Mesenchymal stem cell (in vitro differentiated cells and primary cell): ENCODE measurements around the gene MYO18B.
A peak's percentile ranks its signal among the peaks of the same experiment; 100 is the strongest.
"Not testable (repeated sequence)": the region's sequence is repeated elsewhere in the genome, so short reads cannot be mapped to it uniquely, and the experiment has no call there.

ENCODE experiments used
- DNase-seq: peaks from one replicate; pipeline ENCODE4 v3.0.0-alpha.2; 2013
- H2AFZ ChIP-seq: one replicate; pipeline ENCODE4 v1.6.1; 2013; ENCODE audit warnings: low read depth, mild to moderate bottlenecking, control low read depth, inconsistent platforms, low read length, moderate library complexity
- H2AK5ac ChIP-seq: 2 replicates; pipeline ENCODE4 v1.6.1; 2013; ENCODE audit warnings: low read length, moderate library complexity, mild to moderate bottlenecking, inconsistent platforms; ENCODE audit not compliant: severe bottlenecking
- H2BK120ac ChIP-seq: one replicate; pipeline ENCODE4 v1.6.1; 2013; ENCODE audit warnings: low read depth, mild to moderate bottlenecking, inconsistent platforms, low read length, moderate library complexity
- H2BK12ac ChIP-seq, 2 experiments: one replicate each; pipeline ENCODE4 v1.6.1; 2013; ENCODE audit warnings: inconsistent platforms in 2 of 2, low read length in 2 of 2, mild to moderate bottlenecking in 2 of 2, moderate library complexity in 2 of 2, control low read depth in 1 of 2
- H2BK15ac ChIP-seq: one replicate; pipeline ENCODE4 v1.6.1; 2013; ENCODE audit warnings: mild to moderate bottlenecking, low read depth, inconsistent platforms; ENCODE audit not compliant: poor library complexity, severe bottlenecking
- H2BK5ac ChIP-seq: 2 replicates; pipeline ENCODE4 v1.6.1; 2013; ENCODE audit warnings: low read depth, mild to moderate bottlenecking, low read length, control low read depth, inconsistent platforms; ENCODE audit not compliant: poor library complexity, severe bottlenecking
- H3K14ac ChIP-seq, 2 experiments: one replicate each; pipeline ENCODE4 v1.6.1; 2013; ENCODE audit warnings: inconsistent platforms in 2 of 2, low read length in 2 of 2, control low read depth in 1 of 2, mild to moderate bottlenecking in 1 of 2, moderate library complexity in 1 of 2
- H3K18ac ChIP-seq, 2 experiments: one replicate each; pipeline ENCODE4 v1.6.1; 2013; ENCODE audit warnings: inconsistent platforms in 2 of 2, low read length in 2 of 2, control low read depth in 1 of 2, low read depth in 1 of 2, mild to moderate bottlenecking in 1 of 2
- H3K23ac ChIP-seq, 2 experiments: one replicate each; pipeline ENCODE4 v1.6.1; 2013; ENCODE audit warnings: inconsistent platforms in 2 of 2, low read length in 2 of 2, mild to moderate bottlenecking in 2 of 2, moderate library complexity in 2 of 2, control low read depth in 1 of 2
- H3K27ac ChIP-seq: 2 replicates; pipeline ENCODE4 v1.5.1; 2013; ENCODE audit warnings: mild to moderate bottlenecking, moderate library complexity, low read length, control low read depth, inconsistent platforms; ENCODE audit not compliant: poor library complexity, severe bottlenecking
- H3K27me3 ChIP-seq, 2 experiments: 2 replicates each; pipeline versions ENCODE4 v1.6.1 to v1.7.0; 2013; ENCODE audit warnings: low read length in 2 of 2, mild to moderate bottlenecking in 2 of 2, moderate library complexity in 2 of 2, control low read depth in 1 of 2, inconsistent platforms in 1 of 2; ENCODE audit not compliant: control insufficient read depth in 1 of 2, insufficient read depth in 1 of 2
- H3K36me3 ChIP-seq, 2 experiments: 2 replicates each; pipeline versions ENCODE4 v1.6.1 to v1.7.0; 2013; ENCODE audit warnings: low read length in 2 of 2, control low read depth in 1 of 2, inconsistent platforms in 1 of 2, low read depth in 1 of 2, mild to moderate bottlenecking in 1 of 2; ENCODE audit not compliant: insufficient read depth in 2 of 2, control insufficient read depth in 1 of 2
- H3K4ac ChIP-seq, 2 experiments: one replicate each; pipeline ENCODE4 v1.6.1; 2013; ENCODE audit warnings: inconsistent platforms in 2 of 2, low read length in 2 of 2, mild to moderate bottlenecking in 2 of 2, moderate library complexity in 2 of 2, control low read depth in 1 of 2, low read depth in 1 of 2
- H3K4me1 ChIP-seq: 2 replicates; pipeline ENCODE4 v1.6.1; 2013; ENCODE audit warnings: low read depth, low read length, control low read depth; ENCODE audit not compliant: control insufficient read depth, insufficient read depth
- H3K4me2 ChIP-seq: 2 replicates; pipeline ENCODE4 v1.6.1; 2013; ENCODE audit warnings: low read length, mild to moderate bottlenecking, inconsistent platforms; ENCODE audit not compliant: poor library complexity, severe bottlenecking
- H3K4me3 ChIP-seq, 2 experiments: 2 replicates each; pipeline versions ENCODE4 v1.5.1 to v1.7.0; 2013; ENCODE audit warnings: low read length in 2 of 2, mild to moderate bottlenecking in 2 of 2, control low read depth in 1 of 2, low read depth in 1 of 2; ENCODE audit not compliant: insufficient read depth in 1 of 2
- H3K79me1 ChIP-seq: replicated peaks from 2 replicates; pipeline ENCODE4 v1.6.1; 2013; ENCODE audit warnings: mild to moderate bottlenecking, control low read depth, low read length, inconsistent platforms; ENCODE audit not compliant: poor library complexity, severe bottlenecking
- H3K9ac ChIP-seq: 2 replicates; pipeline ENCODE4 v1.7.0; 2013; ENCODE audit warnings: mild to moderate bottlenecking, low read length, moderate library complexity
- H3K9me3 ChIP-seq: 2 replicates; pipeline ENCODE4 v1.7.0; 2013; ENCODE audit warnings: mild to moderate bottlenecking, low read length; ENCODE audit not compliant: control insufficient read depth
- H4K8ac ChIP-seq: one replicate; pipeline ENCODE4 v1.6.1; 2013; ENCODE audit warnings: inconsistent platforms, mild to moderate bottlenecking, low read length, moderate library complexity
- H4K91ac ChIP-seq: one replicate; pipeline ENCODE4 v1.6.1; 2013; ENCODE audit warnings: mild to moderate bottlenecking, low read length, inconsistent platforms
- WGBS: methylation state at CpG from one replicate; pipeline ENCODE4 v1.1.7; 2013; ENCODE audit warnings: mixed read lengths; 5-methylcytosine and 5-hydroxymethylcytosine counted together

The MYO18B gene

GRCh38 chr22:25708430-25708829 is 33.6 kb upstream of the MYO18B start:
- not testable (repeated sequence) for H2BK12ac ChIP-seq, H3K36me3 ChIP-seq, H3K4me1 ChIP-seq, H3K18ac ChIP-seq, H2BK120ac ChIP-seq, H3K9me3 ChIP-seq, H4K8ac ChIP-seq, H3K27ac ChIP-seq, DNase-seq, H3K27me3 ChIP-seq, H3K9ac ChIP-seq, H3K4ac ChIP-seq, H3K4me2 ChIP-seq, H3K23ac ChIP-seq, H3K79me1 ChIP-seq, H3K4me3 ChIP-seq, H2AFZ ChIP-seq, H2BK5ac ChIP-seq, H4K91ac ChIP-seq, H2AK5ac ChIP-seq, H2BK15ac ChIP-seq
- 90% methylated on average over 6 of the region's 6 CpGs for WGBS
- peak overlapping the region in 1 of 2 experiments; percentile 58 for H3K14ac ChIP-seq

DNA sequence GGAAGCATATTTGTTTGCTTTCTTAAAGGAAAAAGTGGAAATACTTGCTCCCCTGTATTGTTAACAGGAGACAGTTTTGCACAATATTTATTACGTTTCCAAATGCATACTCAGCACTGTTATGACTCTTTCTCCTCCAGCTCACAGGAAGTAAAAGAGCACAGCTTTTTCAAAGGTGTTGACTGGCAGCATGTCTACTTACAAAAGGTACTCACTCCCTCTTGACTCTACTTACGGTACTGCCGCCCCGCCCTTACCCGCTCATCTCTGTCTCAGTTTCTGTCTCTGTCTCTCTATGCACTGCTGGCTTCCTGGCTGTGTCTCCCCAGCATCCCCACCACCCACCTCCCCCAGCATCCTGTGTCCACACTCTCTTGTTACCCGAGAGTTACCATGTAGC is 32.2 kb upstream of the MYO18B start:
- WGBS, result 92% methylated on average over 6 of the region's 6 CpGs
- H3K4me1 ChIP-seq, result peaks cover 1% of the 10 kb centered on the region

DNA sequence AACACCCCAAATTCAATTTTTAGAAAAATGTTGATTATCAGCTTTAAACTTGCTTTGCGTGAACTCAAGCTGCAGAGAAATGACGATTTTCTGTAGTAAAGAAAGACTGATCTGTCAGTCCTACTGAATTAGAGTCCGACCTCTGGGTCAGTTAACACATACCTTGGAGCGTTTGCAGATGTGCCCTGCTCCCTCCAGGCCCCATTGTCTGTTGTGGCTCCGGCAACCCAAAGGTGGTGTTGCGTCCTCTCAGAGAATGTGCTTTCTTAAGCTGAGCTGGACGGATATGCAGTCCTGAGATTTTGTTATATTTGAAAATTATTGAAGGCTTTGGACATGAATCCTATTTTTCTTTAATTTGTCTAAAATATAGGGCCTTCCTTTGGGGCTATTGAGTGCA is 31.5 kb upstream of the MYO18B start:
- no peak overlapping the region for H3K9ac ChIP-seq
- H3K23ac ChIP-seq, result no peak overlapping the region
- H2BK15ac ChIP-seq, result no peak overlapping the region
- H3K4ac ChIP-seq, result no peak overlapping the region
- H2BK5ac ChIP-seq, result no peak overlapping the region
- H2BK120ac ChIP-seq, result no peak overlapping the region
- no peak overlapping the region for H3K4me2 ChIP-seq
- no peak for DNase-seq
- no peaks in the 10 kb centered on the region for H3K9me3 ChIP-seq
- no peak overlapping the region for H2BK12ac ChIP-seq
- no peak overlapping the region for H2AFZ ChIP-seq
- H3K27ac ChIP-seq, result no peak overlapping the region
- no peaks in the 10 kb centered on the region for H3K27me3 ChIP-seq
- no peak overlapping the region for H3K14ac ChIP-seq
- H3K36me3 ChIP-seq, result peaks cover 0 to 5% of the 10 kb centered on the region in 2 experiments
- no peak overlapping the region for H3K4me3 ChIP-seq
- peaks cover 1% of the 10 kb centered on the region for H3K4me1 ChIP-seq
- no peak overlapping the region for H4K91ac ChIP-seq
- 85% methylated on average over 7 of the region's 7 CpGs for WGBS
- no peak overlapping the region for H2AK5ac ChIP-seq
- no peak overlapping the region for H4K8ac ChIP-seq
- no peak overlapping the region for H3K18ac ChIP-seq
- no peaks in the 10 kb centered on the region for H3K79me1 ChIP-seq

More for the DNA sequence above, 32.2 kb upstream of the MYO18B start:
- H3K23ac ChIP-seq, result no peak overlapping the region
- H3K4me3 ChIP-seq, result no peak overlapping the region
- no peak overlapping the region for H3K9ac ChIP-seq
- no peak overlapping the region for H2AK5ac ChIP-seq
- no peak overlapping the region for H2BK12ac ChIP-seq
- no peaks in the 10 kb centered on the region for H3K79me1 ChIP-seq
- no peak overlapping the region for H3K4me2 ChIP-seq
- no peak overlapping the region for H2BK5ac ChIP-seq
- H3K14ac ChIP-seq, result no peak overlapping the region
- no peak overlapping the region for H2BK120ac ChIP-seq
- no peak overlapping the region for H4K8ac ChIP-seq
- H3K18ac ChIP-seq, result no peak overlapping the region
- H2AFZ ChIP-seq, result no peak overlapping the region
- no peak overlapping the region for H4K91ac ChIP-seq
- no peak overlapping the region for H3K27ac ChIP-seq
- DNase-seq, result no peak
- H3K9me3 ChIP-seq, result no peaks in the 10 kb centered on the region
- no peak overlapping the region for H3K4ac ChIP-seq
- no peak overlapping the region for H2BK15ac ChIP-seq
- no peaks in the 10 kb centered on the region for H3K27me3 ChIP-seq
- H3K36me3 ChIP-seq, result peaks cover 0 to 5% of the 10 kb centered on the region in 2 experiments

DNA sequence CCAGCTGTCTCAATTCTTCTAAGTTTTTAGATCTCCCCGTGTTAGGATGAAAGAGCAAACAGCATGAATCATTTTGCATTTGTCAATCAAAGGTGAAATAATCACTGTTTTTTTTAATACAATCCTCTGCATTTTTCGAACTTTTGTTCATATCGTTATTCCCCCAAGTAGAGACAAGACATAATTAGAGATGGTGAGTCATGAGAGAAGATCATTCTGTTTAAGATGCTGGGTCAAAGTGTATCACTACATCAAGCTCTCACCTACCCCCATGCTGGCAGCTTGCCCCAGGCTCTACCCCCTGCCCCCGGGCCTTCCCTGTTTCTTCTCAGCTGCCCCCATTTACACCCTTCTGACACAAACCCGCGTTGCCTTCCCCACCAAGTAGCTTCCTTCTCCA is 30.5 kb upstream of the MYO18B start:
- H3K27ac ChIP-seq, result no peak overlapping the region
- no peak overlapping the region for H2BK120ac ChIP-seq
- H3K36me3 ChIP-seq, result peaks cover 0 to 5% of the 10 kb centered on the region in 2 experiments
- no peak overlapping the region for H3K4me3 ChIP-seq
- no peak overlapping the region for H2BK15ac ChIP-seq
- no peak overlapping the region for H2BK12ac ChIP-seq
- H3K14ac ChIP-seq, result no peak overlapping the region
- H3K9ac ChIP-seq, result no peak overlapping the region
- H2AK5ac ChIP-seq, result no peak overlapping the region
- no peaks in the 10 kb centered on the region for H3K79me1 ChIP-seq
- H3K9me3 ChIP-seq, result no peaks in the 10 kb centered on the region
- H3K4me1 ChIP-seq, result peaks cover 1% of the 10 kb centered on the region
- no peak for DNase-seq
- no peaks in the 10 kb centered on the region for H3K27me3 ChIP-seq
- no peak overlapping the region for H3K23ac ChIP-seq
- no peak overlapping the region for H3K4me2 ChIP-seq
- H4K8ac ChIP-seq, result no peak overlapping the region
- no peak overlapping the region for H2BK5ac ChIP-seq
- no peak overlapping the region for H2AFZ ChIP-seq
- H3K18ac ChIP-seq, result no peak overlapping the region
- WGBS, result 92% methylated on average over 2 of the region's 6 CpGs
- no peak overlapping the region for H3K4ac ChIP-seq
- no peak overlapping the region for H4K91ac ChIP-seq
